VCaP (cell line): ENCODE results near the gene PGA4.
A peak's percentile ranks its signal among the peaks of the same experiment; 100 is the strongest.

Experiments
- H3K27ac ChIP-seq: fragments of 450-650 bp; 2 replicates; pipeline ENCODE4 v1.5.1; 2017
- CTCF ChIP-seq: fragments of 450-650 bp; conservative IDR thresholded peaks from 2 replicates; pipeline ENCODE4 v1.5.1; 2017; ENCODE audit warnings: mild to moderate bottlenecking, moderate library complexity

Gene PGA4

GRCh38 chr11:61183645-61184044, 38.5 kb upstream of the PGA4 start:
- no peak for TF ChIP-seq CTCF
- H3K27ac ChIP-seq = no peak overlapping the region

- TF ChIP-seq CTCF = no peak
- H3K27ac ChIP-seq = no peak overlapping the region
Observed at GRCh38 chr11:61186504-61186903, 35.6 kb upstream of the PGA4 start.

GRCh38 chr11:61187505-61188130, 34.5 kb upstream of the PGA4 start:
- TF ChIP-seq CTCF = peak; percentile 92

GRCh38 chr11:61189933-61190332, 32.2 kb upstream of the PGA4 start:
- no peak overlapping the region for H3K27ac ChIP-seq
- no peak for TF ChIP-seq CTCF

More at GRCh38 chr11:61187505-61188130, 34.5 kb upstream of the PGA4 start:
- no peak overlapping the region for H3K27ac ChIP-seq

GRCh38 chr11:61193596-61193995, 28.6 kb upstream of the PGA4 start:
- no peak for TF ChIP-seq CTCF
- H3K27ac ChIP-seq = no peak overlapping the region

GRCh38 chr11:61194169-61194671, 27.9 kb upstream of the PGA4 start:
- TF ChIP-seq CTCF = no peak
- no peak overlapping the region for H3K27ac ChIP-seq

- H3K27ac ChIP-seq = no peak overlapping the region
Observed at GRCh38 chr11:61194981-61195695, 27.0 kb upstream of the PGA4 start.

More at GRCh38 chr11:61194981-61195695, 27.0 kb upstream of the PGA4 start:
- no peak for TF ChIP-seq CTCF
